ENCODE data around the gene SPATA2. TPM values are rescaled to one million over a fixed set of nuclear protein-coding genes. Genes with fewer than 3 reads are reported as not detected.

Gene SPATA2
- total and polyA plus RNA-seq, 2 donors (not counting 3 experiments of a cell fraction or from before 2014, with no cell fraction given), result 4.9 to 6.1 TPM

GRCh38 chr20:49935746-49936152, 20.4 kb upstream of the SPATA2 start:
- TF ChIP-seq GATA2 (IDR thresholded peaks at IDR 0.05; ENCODE audit: insufficient read depth, insufficient read length, low read depth, low read length), result no peak
- no peak for TF ChIP-seq EZH2 (IDR thresholded peaks at IDR 0.05; ENCODE audit: borderline replicate concordance, low read depth, low read length, severe bottlenecking)
- TF ChIP-seq MYC (IDR thresholded peaks at IDR 0.05; ENCODE audit: low read depth, low read length), result no peak
- intact Hi-C loops (cut with micrococcal nuclease), result loop anchor here (1.0 to 2.0 kb wide), 2 partner anchors 21 to 136 kb away; partner anchors contain the start of gene SPATA2
- Histone ChIP-seq H3K27me3 (ENCODE audit: control insufficient read depth in 2 of 2, insufficient read depth in 2 of 2, low read length in 2 of 2) (no peaks in the 10 kb centered on the region), H3K4me1 (ENCODE audit: control insufficient read depth, extremely low read depth, insufficient read depth, low read length) (peaks cover 20% of the 10 kb centered on the region), H2AFZ (ENCODE audit: low read depth, low read length) (peak overlapping the region; percentile 55), H3K9ac (replicated peaks; ENCODE audit: extremely low read depth, insufficient read depth, low read length) (no peak overlapping the region), H3K4me3 (replicated peaks in 1 of 3; ENCODE audit: insufficient read depth in 1 of 3, low read depth in 1 of 3, low read length in 3 of 3) (peak overlapping the region in 2 of 3 experiments; percentile 31 to 99), H4K20me1 (replicated peaks; ENCODE audit: control insufficient read depth, extremely low read depth, insufficient read depth, low read length) (no peaks in the 10 kb centered on the region), H3K79me2 (ENCODE audit: control insufficient read depth, insufficient read depth, low read length) (peaks cover 38% of the 10 kb centered on the region), H3K9me3 (replicated peaks; ENCODE audit: control insufficient read depth, insufficient read depth, low read length) (no peaks in the 10 kb centered on the region), H3K9me1 (replicated peaks; ENCODE audit: control insufficient read depth, extremely low read depth, insufficient read depth, low read length) (no peaks in the 10 kb centered on the region), H3K27ac (ENCODE audit: insufficient read depth, low read depth, low read length) (no peak overlapping the region), H3K36me3 (ENCODE audit: control insufficient read depth in 2 of 2, extremely low read depth in 1 of 2, insufficient read depth in 2 of 2, low read length in 2 of 2) (peaks cover 0 to 2% of the 10 kb centered on the region in 2 experiments), H3K4me2 (ENCODE audit: insufficient read depth, low read length) (peak overlapping the region; percentile 46)
- DNase-seq (ENCODE audit: low read depth, low spot score) (no peak), FAIRE-seq (no peak)
- no TSS peak for BruUV-seq (replicated peaks)
- dilution Hi-C loops (cut with MboI; ENCODE audit: extremely low pct_ligation_motif_present, low sequenced_read_pairs), result no loop called here
- ChIA-PET CTCF (interaction anchor here (1.0 to 2.7 kb wide), 5 partner anchors 19 to 150 kb away, joined by 4 to 14 read pairs (median 5); no protein-coding TSS in a partner anchor), POLR2A (interaction anchor here (0.7 to 1.4 kb wide), 3 partner anchors 19 to 325 kb away, joined by 3 read pairs; partner anchors contain the start of gene SNAI1)

GRCh38 chr20:49929142-49929494, 13.8 kb upstream of the SPATA2 start:
- H3K36me3 ChIP-seq (ENCODE audit: control insufficient read depth in 2 of 2, extremely low read depth in 1 of 2, insufficient read depth in 2 of 2, low read length in 2 of 2), result no peaks in the 10 kb centered on the region
- no peak for DNase-seq (ENCODE audit: low read depth, low spot score)
- H2AFZ ChIP-seq (ENCODE audit: low read depth, low read length), result peak overlapping the region; percentile 70
- no peaks in the 10 kb centered on the region for H3K9me3 ChIP-seq (replicated peaks; ENCODE audit: control insufficient read depth, insufficient read depth, low read length)
- no peak overlapping the region for H3K9ac ChIP-seq (replicated peaks; ENCODE audit: extremely low read depth, insufficient read depth, low read length)
- no peaks in the 10 kb centered on the region for H4K20me1 ChIP-seq (replicated peaks; ENCODE audit: control insufficient read depth, extremely low read depth, insufficient read depth, low read length)
- H3K9me1 ChIP-seq (replicated peaks; ENCODE audit: control insufficient read depth, extremely low read depth, insufficient read depth, low read length), result no peaks in the 10 kb centered on the region
- intact Hi-C loops (cut with micrococcal nuclease) (loop anchor here (2.0 kb wide), 2 partner anchors 14 to 388 kb away; partner anchors contain the start of gene SPATA2), dilution Hi-C loops (cut with MboI; ENCODE audit: extremely low pct_ligation_motif_present, low sequenced_read_pairs) (no loop called here)
- CTCF ChIA-PET, result interaction anchor here (1.6 kb wide), 1 partner anchor 13 kb away, joined by 7 read pairs; no protein-coding TSS in a partner anchor
- POLR2A ChIA-PET, result no interaction called here
- TF ChIP-seq GATA2 (IDR thresholded peaks at IDR 0.05; ENCODE audit: insufficient read depth, insufficient read length, low read depth, low read length), result no peak
- no peak overlapping the region for H3K27ac ChIP-seq (ENCODE audit: insufficient read depth, low read depth, low read length)
- no peaks in the 10 kb centered on the region for H3K79me2 ChIP-seq (ENCODE audit: control insufficient read depth, insufficient read depth, low read length)
- H3K4me3 ChIP-seq (replicated peaks in 1 of 3; ENCODE audit: insufficient read depth in 1 of 3, low read depth in 1 of 3, low read length in 3 of 3), result no peak overlapping the region
- no peaks in the 10 kb centered on the region for H3K27me3 ChIP-seq (ENCODE audit: control insufficient read depth in 2 of 2, insufficient read depth in 2 of 2, low read length in 2 of 2)
- peaks cover 3% of the 10 kb centered on the region for H3K4me1 ChIP-seq (ENCODE audit: control insufficient read depth, extremely low read depth, insufficient read depth, low read length)
- no peak for FAIRE-seq
- no TSS peak for BruUV-seq (replicated peaks)
- H3K4me2 ChIP-seq (ENCODE audit: insufficient read depth, low read length), result no peak overlapping the region

Measured in endothelial cell of umbilical vein (primary cell).